Peyer's patch (tissue), 4 donors: ENCODE data around the gene C17orf75.

Experiments used
- POLR2A ChIP-seq, 2 donors: fragments of 450-650 bp; IDR thresholded peaks; one replicate each; pipeline ENCODE4 v1.5.1; 2017; ENCODE audit warnings: antibody characterized with exemption in 2 of 2, mild to moderate bottlenecking in 2 of 2, moderate library complexity in 2 of 2
- TF ChIP-seq, protein P1 (sequence below), 6 experiments: fragments of 450-650 bp in 4 of 6; fragments of 200-600 bp in 2 of 6; sonication (generic) in 1 of 6; IDR thresholded peaks; one replicate each; pipeline ENCODE4 v1.5.1; 2017 to 2019; ENCODE audit warnings: antibody characterized with exemption in 6 of 6, mild to moderate bottlenecking in 3 of 6, moderate library complexity in 1 of 6

DNA sequence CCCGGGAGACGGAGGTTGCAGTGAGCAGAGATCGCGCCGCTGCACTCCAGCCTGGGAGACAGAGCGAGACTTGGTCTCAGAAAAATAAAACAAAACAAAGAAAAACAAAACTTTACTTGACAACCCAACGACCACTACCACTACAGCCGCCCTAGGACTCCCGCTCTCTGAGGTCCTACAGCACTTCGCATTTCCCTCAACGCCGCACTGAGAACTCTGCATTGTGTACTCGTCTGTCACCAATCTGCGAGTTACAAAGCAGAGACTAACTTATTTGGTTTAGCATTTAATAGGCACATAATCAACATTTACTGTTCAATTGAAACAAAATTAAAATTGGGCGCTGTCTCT is 7.5 kb upstream of the C17orf75 start:
- no peak for TF ChIP-seq POLR2A (IDR thresholded peaks at IDR 0.05)
- TF ChIP-seq, protein P1, sequence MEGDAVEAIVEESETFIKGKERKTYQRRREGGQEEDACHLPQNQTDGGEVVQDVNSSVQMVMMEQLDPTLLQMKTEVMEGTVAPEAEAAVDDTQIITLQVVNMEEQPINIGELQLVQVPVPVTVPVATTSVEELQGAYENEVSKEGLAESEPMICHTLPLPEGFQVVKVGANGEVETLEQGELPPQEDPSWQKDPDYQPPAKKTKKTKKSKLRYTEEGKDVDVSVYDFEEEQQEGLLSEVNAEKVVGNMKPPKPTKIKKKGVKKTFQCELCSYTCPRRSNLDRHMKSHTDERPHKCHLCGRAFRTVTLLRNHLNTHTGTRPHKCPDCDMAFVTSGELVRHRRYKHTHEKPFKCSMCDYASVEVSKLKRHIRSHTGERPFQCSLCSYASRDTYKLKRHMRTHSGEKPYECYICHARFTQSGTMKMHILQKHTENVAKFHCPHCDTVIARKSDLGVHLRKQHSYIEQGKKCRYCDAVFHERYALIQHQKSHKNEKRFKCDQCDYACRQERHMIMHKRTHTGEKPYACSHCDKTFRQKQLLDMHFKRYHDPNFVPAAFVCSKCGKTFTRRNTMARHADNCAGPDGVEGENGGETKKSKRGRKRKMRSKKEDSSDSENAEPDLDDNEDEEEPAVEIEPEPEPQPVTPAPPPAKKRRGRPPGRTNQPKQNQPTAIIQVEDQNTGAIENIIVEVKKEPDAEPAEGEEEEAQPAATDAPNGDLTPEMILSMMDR (IDR thresholded peaks at IDR 0.05): no peak
